Measurements from ENCODE around the gene C18orf63. TPM values are rescaled to one million over a fixed set of nuclear protein-coding genes. Genes with fewer than 3 reads are reported as not detected.

C18orf63 gene
- total RNA-seq, 1 donor from 2014 or later: not detected

DNA sequence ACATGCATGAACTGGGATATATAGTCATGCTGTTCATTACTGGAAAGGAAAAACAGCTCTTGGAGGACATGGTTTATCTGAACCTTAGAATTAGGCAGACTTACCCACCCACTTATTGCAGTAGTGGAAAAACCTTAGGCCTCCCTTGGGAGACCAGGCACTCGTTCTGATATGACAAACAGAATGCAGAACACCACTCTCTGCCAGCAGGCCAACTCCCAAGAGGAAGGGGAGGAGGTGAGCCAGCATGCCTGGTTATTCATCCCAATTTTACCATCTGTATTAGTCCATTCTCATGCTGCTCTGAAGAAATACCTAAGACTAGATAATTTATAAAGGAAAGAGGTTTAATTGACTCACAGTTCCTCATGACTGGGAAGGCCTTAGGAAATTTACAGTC is 17.5 kb downstream of the C18orf63 start:
- no peaks in the 10 kb centered on the region for H3K9me3 Mint-ChIP-seq (ENCODE audit: unreplicated experiment)
- H3K27me3 Mint-ChIP-seq (ENCODE audit: unreplicated experiment): no peaks in the 10 kb centered on the region
- H3K27ac Mint-ChIP-seq (ENCODE audit: unreplicated experiment): no peak overlapping the region
- TF ChIP-seq, protein P1, sequence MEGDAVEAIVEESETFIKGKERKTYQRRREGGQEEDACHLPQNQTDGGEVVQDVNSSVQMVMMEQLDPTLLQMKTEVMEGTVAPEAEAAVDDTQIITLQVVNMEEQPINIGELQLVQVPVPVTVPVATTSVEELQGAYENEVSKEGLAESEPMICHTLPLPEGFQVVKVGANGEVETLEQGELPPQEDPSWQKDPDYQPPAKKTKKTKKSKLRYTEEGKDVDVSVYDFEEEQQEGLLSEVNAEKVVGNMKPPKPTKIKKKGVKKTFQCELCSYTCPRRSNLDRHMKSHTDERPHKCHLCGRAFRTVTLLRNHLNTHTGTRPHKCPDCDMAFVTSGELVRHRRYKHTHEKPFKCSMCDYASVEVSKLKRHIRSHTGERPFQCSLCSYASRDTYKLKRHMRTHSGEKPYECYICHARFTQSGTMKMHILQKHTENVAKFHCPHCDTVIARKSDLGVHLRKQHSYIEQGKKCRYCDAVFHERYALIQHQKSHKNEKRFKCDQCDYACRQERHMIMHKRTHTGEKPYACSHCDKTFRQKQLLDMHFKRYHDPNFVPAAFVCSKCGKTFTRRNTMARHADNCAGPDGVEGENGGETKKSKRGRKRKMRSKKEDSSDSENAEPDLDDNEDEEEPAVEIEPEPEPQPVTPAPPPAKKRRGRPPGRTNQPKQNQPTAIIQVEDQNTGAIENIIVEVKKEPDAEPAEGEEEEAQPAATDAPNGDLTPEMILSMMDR (IDR thresholded peaks at IDR 0.05; ENCODE audit: partially characterized antibody, unreplicated experiment): no peak
- DNase-seq: no peak
- peaks cover 2% of the 10 kb centered on the region for H3K4me1 Mint-ChIP-seq (ENCODE audit: low read depth, unreplicated experiment)
- no peak overlapping the region for H3K4me3 Mint-ChIP-seq (ENCODE audit: unreplicated experiment)
- no peaks in the 10 kb centered on the region for H3K36me3 Mint-ChIP-seq (ENCODE audit: unreplicated experiment)

DNA sequence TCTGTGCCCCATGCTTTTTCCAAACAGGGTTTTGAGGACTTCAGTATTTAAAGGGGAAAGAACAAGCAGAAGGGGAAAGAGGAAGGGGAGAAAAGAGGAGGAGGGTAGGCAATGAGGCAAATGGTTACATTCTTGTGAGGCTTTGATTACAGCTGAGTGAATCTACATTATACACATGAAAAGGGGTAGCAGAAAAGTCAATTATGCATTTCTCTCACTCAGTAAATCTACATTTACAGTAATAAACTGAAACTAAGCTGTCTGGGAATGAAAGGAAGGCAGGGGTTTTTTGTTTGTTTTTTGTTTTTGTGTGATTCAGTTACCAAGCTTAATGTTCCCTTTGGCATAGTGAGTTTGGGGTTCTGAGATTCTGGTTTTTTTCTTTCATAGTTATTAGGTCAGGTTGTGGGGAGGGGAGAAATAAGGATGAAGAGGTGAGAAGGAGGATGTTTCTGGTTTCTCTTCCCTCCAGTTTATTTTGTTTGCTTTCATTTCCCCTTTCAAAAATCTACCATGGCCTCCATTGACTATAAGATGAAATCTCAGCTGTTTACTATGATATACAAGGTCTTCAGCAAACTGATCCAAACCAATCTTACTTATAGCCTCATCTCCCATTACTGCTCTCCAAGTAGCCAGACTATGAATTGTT is 18.7 kb downstream of the C18orf63 start:
- no peaks in the 10 kb centered on the region for H3K9me3 Mint-ChIP-seq (ENCODE audit: unreplicated experiment)
- TF ChIP-seq, protein P1 (IDR thresholded peaks at IDR 0.05; ENCODE audit: partially characterized antibody, unreplicated experiment): no peak
- peaks cover 2% of the 10 kb centered on the region for H3K4me1 Mint-ChIP-seq (ENCODE audit: low read depth, unreplicated experiment)
- no peak overlapping the region for H3K27ac Mint-ChIP-seq (ENCODE audit: unreplicated experiment)
- no peak for DNase-seq
- H3K27me3 Mint-ChIP-seq (ENCODE audit: unreplicated experiment): no peaks in the 10 kb centered on the region
- H3K4me3 Mint-ChIP-seq (ENCODE audit: unreplicated experiment): no peak overlapping the region
- H3K36me3 Mint-ChIP-seq (ENCODE audit: unreplicated experiment): no peaks in the 10 kb centered on the region

DNA sequence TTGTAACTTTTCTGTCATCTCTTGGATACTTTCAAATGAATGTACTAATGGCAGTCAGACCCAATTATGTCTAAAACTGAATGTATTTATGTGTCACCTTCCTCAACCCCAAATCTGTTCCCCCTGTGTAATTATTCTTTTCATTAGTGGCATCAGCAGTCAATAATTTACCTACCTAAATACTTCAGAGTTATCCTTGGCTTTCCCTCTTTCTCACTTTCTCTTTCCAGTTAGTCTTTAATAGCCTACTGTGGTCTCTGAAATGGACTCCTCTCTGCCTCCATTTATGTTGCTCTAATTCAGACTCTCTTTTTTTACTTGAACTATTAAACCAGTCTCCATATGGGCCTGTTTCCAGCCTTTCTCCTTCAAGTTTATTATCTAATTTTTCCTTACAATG is 21.0 kb downstream of the C18orf63 start:
- H3K4me1 Mint-ChIP-seq (ENCODE audit: low read depth, unreplicated experiment): peaks cover 2% of the 10 kb centered on the region
- no peaks in the 10 kb centered on the region for H3K9me3 Mint-ChIP-seq (ENCODE audit: unreplicated experiment)
- no peaks in the 10 kb centered on the region for H3K36me3 Mint-ChIP-seq (ENCODE audit: unreplicated experiment)
- H3K27ac Mint-ChIP-seq (ENCODE audit: unreplicated experiment): no peak overlapping the region
- no peaks in the 10 kb centered on the region for H3K27me3 Mint-ChIP-seq (ENCODE audit: unreplicated experiment)
- TF ChIP-seq, protein P1 (IDR thresholded peaks at IDR 0.05; ENCODE audit: partially characterized antibody, unreplicated experiment): no peak
- no peak overlapping the region for H3K4me3 Mint-ChIP-seq (ENCODE audit: unreplicated experiment)
- no peak for DNase-seq

DNA sequence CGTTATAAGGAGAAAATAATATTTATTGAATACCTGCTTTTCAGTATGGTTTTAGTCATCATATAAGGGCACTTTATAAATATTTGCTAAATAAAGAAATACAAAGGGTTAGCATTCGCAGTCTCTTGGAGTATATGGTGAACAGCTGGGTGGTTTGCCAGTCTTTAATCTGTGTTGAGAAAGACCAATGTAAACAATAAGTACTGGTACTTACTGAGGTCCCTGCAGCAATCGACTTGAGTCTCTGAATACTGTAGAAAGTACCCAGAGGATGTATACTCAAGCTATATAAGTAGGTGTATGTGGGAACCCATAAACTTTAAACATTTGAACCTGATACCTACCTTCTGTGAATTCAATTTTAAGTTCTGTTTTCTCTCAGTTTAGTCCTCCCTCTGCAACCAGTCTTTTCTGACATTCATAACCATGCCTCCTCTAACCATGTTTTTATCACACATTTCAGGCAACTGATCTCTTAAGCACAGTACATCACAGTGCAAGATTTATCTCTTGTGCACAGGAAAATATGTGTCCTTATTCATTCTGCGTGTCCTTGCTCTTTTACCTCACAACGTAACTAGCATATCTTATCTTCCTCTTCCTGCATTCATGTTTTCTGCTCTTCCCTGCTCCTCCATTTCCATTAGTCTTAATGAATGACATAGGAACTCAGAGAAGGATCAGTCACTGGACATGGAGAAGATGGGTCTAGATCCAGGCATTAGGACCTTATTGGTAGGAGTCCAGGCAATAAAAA is 21.7 kb downstream of the C18orf63 start:
- no peaks in the 10 kb centered on the region for H3K36me3 Mint-ChIP-seq (ENCODE audit: unreplicated experiment)
- H3K27me3 Mint-ChIP-seq (ENCODE audit: unreplicated experiment): no peaks in the 10 kb centered on the region
- TF ChIP-seq, protein P1 (IDR thresholded peaks at IDR 0.05; ENCODE audit: partially characterized antibody, unreplicated experiment): no peak
- no peak overlapping the region for H3K27ac Mint-ChIP-seq (ENCODE audit: unreplicated experiment)
- no peaks in the 10 kb centered on the region for H3K9me3 Mint-ChIP-seq (ENCODE audit: unreplicated experiment)
- no peak for DNase-seq
- peaks cover 2% of the 10 kb centered on the region for H3K4me1 Mint-ChIP-seq (ENCODE audit: low read depth, unreplicated experiment)
- no peak overlapping the region for H3K4me3 Mint-ChIP-seq (ENCODE audit: unreplicated experiment)

DNA sequence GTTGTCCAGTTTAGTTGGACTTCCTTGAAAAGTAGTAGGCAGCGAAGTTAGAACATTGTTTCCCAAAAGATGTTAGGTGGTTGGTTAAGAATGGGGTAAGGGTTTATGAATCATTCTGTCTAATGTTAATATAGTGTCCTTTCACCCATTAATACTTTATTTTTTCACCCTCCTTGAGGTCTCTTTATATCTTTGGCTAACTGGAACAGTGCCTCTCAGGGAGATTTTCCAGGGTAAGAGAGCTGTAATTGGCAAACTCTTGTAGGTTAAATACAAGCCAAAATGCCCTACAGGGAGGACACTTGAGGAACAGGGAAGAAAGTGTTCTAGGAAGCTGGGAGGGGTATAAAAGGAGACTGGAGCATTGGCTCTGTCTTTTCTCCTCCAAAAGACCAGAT is 22.3 kb downstream of the C18orf63 start:
- no peak overlapping the region for H3K27ac Mint-ChIP-seq (ENCODE audit: unreplicated experiment)
- H3K9me3 Mint-ChIP-seq (ENCODE audit: unreplicated experiment): no peaks in the 10 kb centered on the region
- H3K4me3 Mint-ChIP-seq (ENCODE audit: unreplicated experiment): no peak overlapping the region
- TF ChIP-seq, protein P1 (IDR thresholded peaks at IDR 0.05; ENCODE audit: partially characterized antibody, unreplicated experiment): no peak
- no peaks in the 10 kb centered on the region for H3K36me3 Mint-ChIP-seq (ENCODE audit: unreplicated experiment)
- DNase-seq: no peak
- H3K4me1 Mint-ChIP-seq (ENCODE audit: low read depth, unreplicated experiment): peaks cover 2% of the 10 kb centered on the region
- no peaks in the 10 kb centered on the region for H3K27me3 Mint-ChIP-seq (ENCODE audit: unreplicated experiment)

Data from glutamatergic neuron (in vitro differentiated cells).